Stimulated activated naive CD8-positive, alpha-beta T cell treated with anti-CD3 and anti-CD28 coated beads, Interleukin-15, Interleukin-2, amounts not matched to agents 100 U/mL and 50 U/mL, for 24 hours (primary cell): ENCODE data around the gene SFSWAP.
"Not testable (repeated sequence)": the region's sequence is repeated elsewhere in the genome, so short reads cannot be mapped to it uniquely, and the experiment has no call there.

Experiments
- ATAC-seq: fragments of 150-1000 bp; cut with Tn5 transposase; one replicate; pipeline ENCODE4 v1.10.0; 2021
- DNase-seq: peaks from one replicate; pipeline ENCODE4 v3.0.0; 2021

Gene SFSWAP

GRCh38 chr12:131702573-131702877 lies 8.4 kb upstream of the SFSWAP start:
- DNase-seq (no peak), ATAC-seq (no peak)

- ATAC-seq (no peak), DNase-seq (no peak)
Observed at GRCh38 chr12:131703161-131703560, 7.7 kb upstream of the SFSWAP start.

- ATAC-seq, result no peak
- DNase-seq, result no peak
Observed at GRCh38 chr12:131704509-131704908, 6.4 kb upstream of the SFSWAP start.

GRCh38 chr12:131706709-131707108 lies 4.2 kb upstream of the SFSWAP start:
- ATAC-seq, result not testable (repeated sequence)

GRCh38 chr12:131709226-131709625 lies 1.7 kb upstream of the SFSWAP start:
- no peak for ATAC-seq
- no peak for DNase-seq

More at GRCh38 chr12:131706709-131707108, 4.2 kb upstream of the SFSWAP start:
- DNase-seq, result not testable (repeated sequence)

GRCh38 chr12:131711551-131712205 lies 788 bp downstream of the SFSWAP start:
- ATAC-seq, result no peak
- no peak for DNase-seq

GRCh38 chr12:131713349-131713748 lies 2.5 kb downstream of the SFSWAP start:
- no peak for DNase-seq

GRCh38 chr12:131714759-131715158 lies 3.9 kb downstream of the SFSWAP start:
- ATAC-seq, result no peak
- no peak for DNase-seq

More at GRCh38 chr12:131713349-131713748, 2.5 kb downstream of the SFSWAP start:
- no peak for ATAC-seq

- DNase-seq (no peak), ATAC-seq (no peak)
Observed at GRCh38 chr12:131716282-131716681, 5.4 kb downstream of the SFSWAP start.

- DNase-seq (no peak), ATAC-seq (no peak)
Observed at GRCh38 chr12:131720241-131720640, 9.4 kb downstream of the SFSWAP start.

GRCh38 chr12:131720921-131721320 lies 10.0 kb downstream of the SFSWAP start:
- DNase-seq, result no peak
- no peak for ATAC-seq

- no peak for ATAC-seq
- no peak for DNase-seq
Observed at GRCh38 chr12:131721548-131721947, 10.7 kb downstream of the SFSWAP start.

- ATAC-seq (no peak), DNase-seq (no peak)
Observed at GRCh38 chr12:131723532-131723931, 12.6 kb downstream of the SFSWAP start.

- no peak for DNase-seq
- ATAC-seq, result no peak
Observed at GRCh38 chr12:131724534-131724933, 13.6 kb downstream of the SFSWAP start.

- DNase-seq, result no peak
Observed at GRCh38 chr12:131725503-131725902, 14.6 kb downstream of the SFSWAP start.

GRCh38 chr12:131728720-131729119 lies 17.8 kb downstream of the SFSWAP start:
- no peak for DNase-seq
- ATAC-seq, result no peak

More at GRCh38 chr12:131725503-131725902, 14.6 kb downstream of the SFSWAP start:
- ATAC-seq, result no peak

- ATAC-seq, result no peak
- no peak for DNase-seq
Observed at GRCh38 chr12:131729254-131729955, 18.5 kb downstream of the SFSWAP start.

GRCh38 chr12:131732996-131733615 lies 22.2 kb downstream of the SFSWAP start:
- DNase-seq (no peak), ATAC-seq (no peak)

GRCh38 chr12:131733874-131734273 lies 23.0 kb downstream of the SFSWAP start:
- DNase-seq (no peak), ATAC-seq (no peak)

- DNase-seq, result no peak
- no peak for ATAC-seq
Observed at GRCh38 chr12:131734336-131735152, 23.7 kb downstream of the SFSWAP start.

- ATAC-seq, result no peak
- DNase-seq, result no peak
Observed at GRCh38 chr12:131735153-131735456, 24.2 kb downstream of the SFSWAP start.

GRCh38 chr12:131735476-131736445 lies 24.9 kb downstream of the SFSWAP start:
- DNase-seq (no peak), ATAC-seq (no peak)
